K562 (cell line): Measurements from ENCODE around the gene PCDHB6. TPM values are rescaled to one million over a fixed set of nuclear protein-coding genes. Genes with fewer than 3 reads are reported as not detected.
"Not testable (repeated sequence)": the region's sequence is repeated elsewhere in the genome, so short reads cannot be mapped to it uniquely, and the experiment has no call there.

ENCODE experiments used
- ATAC-seq: fragments of 200-7000 bp; cut with Tn5 transposase; 3 replicates; pipeline ENCODE4 v1.9.1; 2020; ENCODE audit warnings: moderate library complexity
- BruUV-seq: library from RNA; stranded (reverse); fragments of 400-500 nt; replicated peaks from 2 replicates; lab custom pipeline; 2021; lab: Mats Ljungman, UMichigan
- CTCF ChIA-PET: fragments of 300-600 bp; formaldehyde crosslinking; extraction: SDS; loops from one replicate; lab custom pipeline; 2021; ENCODE audit warnings: low intra/inter-chr PET ratio; lab: Yijun Ruan, JAX
- POLR2A ChIA-PET: fragments of 300-600, 350-650 bp; sonication (Branson Sonifier 250); formaldehyde crosslinking; extraction: SDS; loops from one replicate; lab custom pipeline; 2021; ENCODE audit warnings: antibody characterized with exemption, inconsistent platforms; lab: Yijun Ruan, JAX
- DNase-seq, 4 experiments: peaks; one replicate each; pipeline versions ENCODE4 v3.0.0 to v3.0.0-alpha.2; 2011 to 2018; ENCODE audit warnings: low spot score in 3 of 4, mixed read lengths in 3 of 4; ENCODE audit errors: extremely low read depth in 1 of 4
- FAIRE-seq: peaks from 2 replicates; lab custom pipeline; 2011; peaks lifted over from hg19 to GRCh38; lab: Jason Lieb, UNC
- H2AFZ ChIP-seq: 2 replicates; pipeline ENCODE4 v1.6.0; 2011; ENCODE audit warnings: low read depth, low read length, control low read depth, inconsistent platforms
- H3K27ac ChIP-seq: fragments of 200-600 bp; 3 replicates; pipeline ENCODE4 v1.8.0; 2011; ENCODE audit warnings: low read depth, mild to moderate bottlenecking, control low read depth, inconsistent platforms, low read length, moderate library complexity, mixed read lengths; ENCODE audit errors: extremely low read depth
- H3K27me3 ChIP-seq, 2 experiments: fragments of 300-600 bp in 1 of 2; 2 replicates in 1 of 2; 3 replicates in 1 of 2; pipeline versions ENCODE4 v1.6.0 to v1.8.0; 2011; ENCODE audit warnings: inconsistent platforms in 2 of 2, low read length in 2 of 2, mild to moderate bottlenecking in 1 of 2, mixed read lengths in 1 of 2, moderate library complexity in 1 of 2; ENCODE audit not compliant: control insufficient read depth in 2 of 2, insufficient read depth in 2 of 2
- H3K36me3 ChIP-seq: fragments of 300-600 bp; 3 replicates; pipeline ENCODE4 v1.8.0; 2011; ENCODE audit warnings: mild to moderate bottlenecking, low read length, inconsistent platforms; ENCODE audit not compliant: control insufficient read depth, insufficient read depth
- H3K4me1 ChIP-seq, 2 experiments: fragments of 200-600 bp in 1 of 2; replicated peaks in 1 of 2; 2 replicates in 1 of 2; 3 replicates in 1 of 2; pipeline versions ENCODE4 v1.5.1 to v1.8.0; 2011; ENCODE audit warnings: inconsistent platforms in 2 of 2, low read length in 2 of 2, mild to moderate bottlenecking in 1 of 2, mixed read lengths in 1 of 2, moderate library complexity in 1 of 2; ENCODE audit not compliant: control insufficient read depth in 2 of 2, insufficient read depth in 2 of 2
- H3K4me2 ChIP-seq: 2 replicates; pipeline ENCODE4 v1.6.1; 2011; ENCODE audit warnings: low read length, control low read depth, inconsistent platforms, mixed read lengths; ENCODE audit not compliant: insufficient read depth
- H3K4me3 ChIP-seq: fragments of 200-600 bp; sonication (generic), shearing (Covaris generic); 2 replicates; pipeline ENCODE4 v1.5.1; 2016; ENCODE audit warnings: control low read depth, inconsistent platforms
- H3K79me2 ChIP-seq: fragments of 200-600 bp; 3 replicates; pipeline ENCODE4 v1.8.0; 2011; ENCODE audit warnings: low read length, inconsistent platforms; ENCODE audit not compliant: control insufficient read depth, insufficient read depth
- H3K9ac ChIP-seq, 2 experiments: 2 replicates each; pipeline versions ENCODE4 v1.6.0 to v1.6.1; 2011; ENCODE audit warnings: low read depth in 2 of 2, low read length in 2 of 2, control low read depth in 1 of 2, inconsistent platforms in 1 of 2, mild to moderate bottlenecking in 1 of 2, mixed read lengths in 1 of 2; ENCODE audit not compliant: insufficient read depth in 1 of 2
- H3K9me1 ChIP-seq: one replicate; pipeline ENCODE4 v1.6.0; 2011; ENCODE audit warnings: inconsistent platforms, mild to moderate bottlenecking, low read length, moderate library complexity; ENCODE audit not compliant: control insufficient read depth, insufficient read depth
- H3K9me3 ChIP-seq: replicated peaks from 2 replicates; pipeline ENCODE4 v1.5.1; 2011; ENCODE audit warnings: low read depth, low read length, inconsistent platforms; ENCODE audit not compliant: control insufficient read depth, insufficient read depth
- H4K20me1 ChIP-seq: replicated peaks from 2 replicates; pipeline ENCODE4 v1.6.1; 2011; ENCODE audit warnings: low read length, inconsistent platforms, mixed read lengths; ENCODE audit not compliant: control insufficient read depth, insufficient read depth
- CTCF ChIP-seq, 3 experiments: IDR thresholded peaks in 2 of 3; conservative IDR thresholded peaks in 1 of 3; 2 replicates each; pipeline ENCODE4 v1.5.1; 2011 to 2012; ENCODE audit warnings: low read length in 3 of 3, mild to moderate bottlenecking in 3 of 3, control low read depth in 2 of 3, improper control_type of control experiment in 1 of 3, inconsistent platforms in 1 of 3, low read depth in 1 of 3, mixed read lengths in 1 of 3, moderate library complexity in 1 of 3; ENCODE audit not compliant: insufficient read depth in 2 of 3
- CTCFL ChIP-seq: IDR thresholded peaks from 2 replicates; pipeline ENCODE4 v1.6.1; 2011; ENCODE audit warnings: borderline replicate concordance, low read depth, mild to moderate bottlenecking, moderate library complexity, low read length; ENCODE audit not compliant: insufficient read depth, poor library complexity, severe bottlenecking
- KDM5B ChIP-seq: fragments of 200-600 bp; sonication (generic); IDR thresholded peaks from 2 replicates; pipeline ENCODE4 v1.6.1; 2012; ENCODE audit warnings: low read depth, mild to moderate bottlenecking, moderate library complexity, low read length, control low read depth, inconsistent platforms; ENCODE audit not compliant: insufficient replicate concordance
- RAD21 ChIP-seq, 2 experiments: fragments of 250-450 bp in 1 of 2; fragments of 450-650 bp in 1 of 2; sonication (Bioruptor Pico) in 1 of 2; formaldehyde crosslinking in 1 of 2; IDR thresholded peaks in 1 of 2; conservative IDR thresholded peaks in 1 of 2; 2 replicates each; pipeline versions ENCODE4 v1.4.0 to v1.8.0; 2020 to 2022; ENCODE audit warnings: mild to moderate bottlenecking in 2 of 2, moderate library complexity in 1 of 2
- WGBS: fragments of 100-300 bp; shearing (Covaris generic); methylation state at CpG from one replicate; pipeline ENCODE4 v1.1.6; 2016; ENCODE audit warnings: low coverage, mixed read lengths; ENCODE audit not compliant: insufficient coverage; ENCODE audit errors: missing lambda C conversion rate; 5-methylcytosine and 5-hydroxymethylcytosine counted together
- in situ Hi-C: fragments of 300-500 bp; cut with MboI; formaldehyde crosslinking; loops from 4 replicates; pipeline ENCODE4 v1.15.0; 2018; ENCODE audit warnings: inconsistent platforms, mixed read lengths
- intact Hi-C: fragments of 100-400 bp; cut with micrococcal nuclease; formaldehyde crosslinking; loops from 2 replicates; pipeline ENCODE4 v1.14.2; 2022
- polyA plus RNA-seq, 8 experiments: library from polyadenylated mRNA; depleted of rRNA in 4 of 8; stranded (reverse) in 5 of 8; unstranded in 3 of 8; fragments of >200 nt; fragmentation: Nextera tagmentation in 2 of 8; fragmentation: Illumina TruSeq in 1 of 8; extraction: Ambion mirVana in 2 of 8; extraction: Trizol in 1 of 8; gene quantifications; 2 replicates each; pipeline versions ENCODE4 v1.2.1 to v1.2.3, GENCODE V29; 2011 to 2014; ENCODE audit warnings: inconsistent platforms in 1 of 8, missing spikeins in 1 of 8
- total RNA-seq, 7 experiments: library from RNA; depleted of rRNA in 6 of 7; stranded (reverse); fragments of >200 nt in 6 of 7; fragmentation: Illumina TruSeq in 2 of 7; extraction: Trizol in 2 of 7; gene quantifications; 2 replicates each; pipeline versions ENCODE4 v1.2.1 to v1.2.3, GENCODE V29; 2011 to 2021; ENCODE audit warnings: low replicate concordance in 1 of 7

Gene PCDHB6
- total and polyA plus RNA-seq, 9 of the 15 experiments (the other 6 are each of a cell fraction or from before 2014, with no cell fraction given), result not detected

GRCh38 chr5:141192110-141192725 lies 42.4 kb downstream of the PCDHB6 start, which contains the start of gene PCDHB10:
Gene PCDHB10 (plus strand): TSS chr5:141192353. CDS start chr5:141192553, 200 bp downstream.
- POLR2A ChIA-PET, result no interaction called here
- ATAC-seq (peak; percentile 83), DNase-seq (peak; percentile 32 to 52 (median 38)), FAIRE-seq (peak; percentile 71)
- BruUV-seq, result no TSS peak
- no peak within 1 kb of the TSS for H3K27ac ChIP-seq
- no peak within 1 kb of the TSS for H2AFZ ChIP-seq
- H3K4me1 ChIP-seq, result no peaks in the 10 kb centered on the region
- H3K9me3 ChIP-seq, result no peaks in the 10 kb centered on the region
- WGBS, result under 1% methylated on average over 9 of the region's 10 CpGs
- in situ Hi-C loops (no loop called here), intact Hi-C loops (no loop called here)
- no peak within 1 kb of the TSS for H3K4me2 ChIP-seq
- H3K79me2 ChIP-seq, result no peaks in the 10 kb centered on the region
- no peaks in the 10 kb centered on the region for H3K9me1 ChIP-seq
- CTCF ChIA-PET, result interaction anchor here (1.1 kb wide), 1 partner anchor 369 kb away, joined by 3 read pairs; no protein-coding TSS in a partner anchor
- H3K36me3 ChIP-seq, result no peaks in the 10 kb centered on the region
- H3K9ac ChIP-seq, result no peak within 1 kb of the TSS
- H4K20me1 ChIP-seq, result no peaks in the 10 kb centered on the region
- no peak within 1 kb of the TSS for H3K4me3 ChIP-seq
- H3K27me3 ChIP-seq, result no peaks in the 10 kb centered on the region; a peak in 1 of 5 replicates
- TF ChIP-seq RAD21 (CRISPR knock-in tag; conservative IDR thresholded peaks at IDR 0.05 in 1 of 2, IDR thresholded peaks at IDR 0.05 in 1 of 2) (peak; percentile 9 to 29; a peak in 1 of 4 replicates), CTCFL (peak; percentile 38), KDM5B (no peak), CTCF (IDR thresholded peaks at IDR 0.05 in 2 of 3, conservative IDR thresholded peaks at IDR 0.05 in 1 of 3; ENCODE audit: insufficient read depth in 2 of 3, low read depth in 1 of 3, low read length in 3 of 3) (peak; percentile 40 to 72 (median 62); a peak in 5 of 6 replicates)
- TF ChIP-seq, all 486 proteins: peak for 3

- H3K36me3 ChIP-seq, CTCF ChIA-PET, H3K4me3 ChIP-seq, BruUV-seq, H3K9ac ChIP-seq, H3K4me2 ChIP-seq, H3K79me2 ChIP-seq, H3K27me3 ChIP-seq, DNase-seq, H3K9me1 ChIP-seq, H3K27ac ChIP-seq, H3K9me3 ChIP-seq, ATAC-seq, H4K20me1 ChIP-seq, H3K4me1 ChIP-seq, in situ Hi-C loops, H2AFZ ChIP-seq, FAIRE-seq, POLR2A ChIA-PET, intact Hi-C loops: not testable (repeated sequence)
- 13% methylated on average over 3 of the region's 37 CpGs for WGBS
Observed at GRCh38 chr5:141194332-141194731, 44.5 kb downstream of the PCDHB6 start.
